Measurements from ENCODE around the gene HECA.
A peak's percentile ranks its signal among the peaks of the same experiment; 100 is the strongest.
"Not testable (repeated sequence)": the region's sequence is repeated elsewhere in the genome, so short reads cannot be mapped to it uniquely, and the experiment has no call there.

HECA gene

GRCh38 chr6:139198529-139199288 is 63.8 kb downstream of the HECA start:
- TF ChIP-seq CTCF (IDR thresholded peaks at IDR 0.05; ENCODE audit: borderline replicate concordance, insufficient read depth, low read depth, low read length), result no peak
- no peak overlapping the region for H3K4me3 ChIP-seq (ENCODE audit: low read depth, low read length)

- TF ChIP-seq CTCF (IDR thresholded peaks at IDR 0.05; ENCODE audit: borderline replicate concordance, insufficient read depth, low read depth, low read length), result no peak
- H3K4me3 ChIP-seq (ENCODE audit: low read depth, low read length), result no peak overlapping the region
These were observed 66.5 kb downstream of the HECA start for GRCh38 chr6:139201378-139201777.

GRCh38 chr6:139204978-139205377 is 70.1 kb downstream of the HECA start:
- no peak overlapping the region for H3K4me3 ChIP-seq (ENCODE audit: low read depth, low read length)
- no peak for TF ChIP-seq CTCF (IDR thresholded peaks at IDR 0.05; ENCODE audit: borderline replicate concordance, insufficient read depth, low read depth, low read length)

GRCh38 chr6:139205843-139206242 is 71.0 kb downstream of the HECA start:
- no peak for TF ChIP-seq CTCF (IDR thresholded peaks at IDR 0.05; ENCODE audit: borderline replicate concordance, insufficient read depth, low read depth, low read length)
- H3K4me3 ChIP-seq (ENCODE audit: low read depth, low read length), result no peak overlapping the region

- H3K4me3 ChIP-seq (ENCODE audit: low read depth, low read length), result not testable (repeated sequence)
These were observed 75.9 kb downstream of the HECA start for GRCh38 chr6:139210766-139211165.

GRCh38 chr6:139212460-139212859 is 77.6 kb downstream of the HECA start:
- not testable (repeated sequence) for H3K4me3 ChIP-seq (ENCODE audit: low read depth, low read length)

- TF ChIP-seq CTCF (IDR thresholded peaks at IDR 0.05; ENCODE audit: borderline replicate concordance, insufficient read depth, low read depth, low read length), result peak; percentile 82
- H3K4me3 ChIP-seq (ENCODE audit: low read depth, low read length), result no peak overlapping the region
These were observed 84.4 kb downstream of the HECA start for GRCh38 chr6:139219271-139219729.

- no peak for TF ChIP-seq CTCF (IDR thresholded peaks at IDR 0.05; ENCODE audit: borderline replicate concordance, insufficient read depth, low read depth, low read length)
- no peak overlapping the region for H3K4me3 ChIP-seq (ENCODE audit: low read depth, low read length)
These were observed 84.9 kb downstream of the HECA start for GRCh38 chr6:139219746-139220145.

GRCh38 chr6:139228387-139228786 is 93.5 kb downstream of the HECA start:
- H3K4me3 ChIP-seq (ENCODE audit: low read depth, low read length), result not testable (repeated sequence)
